GM21717 (cell line): Measurements from ENCODE around the gene SPINK1.
"Not testable (repeated sequence)": the region's sequence is repeated elsewhere in the genome, so short reads cannot be mapped to it uniquely, and the experiment has no call there.

Experiments used
- ATAC-seq: cut with Tn5 transposase; IDR thresholded peaks from one replicate; pipeline ENCODE4 v1.9.1; 2021; ENCODE audit warnings: mild to moderate bottlenecking, moderate library complexity; ENCODE audit not compliant: unreplicated experiment

The SPINK1 gene

GRCh38 chr5:147854894-147855773 lies 23.7 kb upstream of the SPINK1 start:
- no peak for ATAC-seq

- ATAC-seq, result no peak
These were observed 22.9 kb upstream of the SPINK1 start for GRCh38 chr5:147854331-147854730.

GRCh38 chr5:147853372-147853987 lies 22.0 kb upstream of the SPINK1 start:
- no peak for ATAC-seq

DNA sequence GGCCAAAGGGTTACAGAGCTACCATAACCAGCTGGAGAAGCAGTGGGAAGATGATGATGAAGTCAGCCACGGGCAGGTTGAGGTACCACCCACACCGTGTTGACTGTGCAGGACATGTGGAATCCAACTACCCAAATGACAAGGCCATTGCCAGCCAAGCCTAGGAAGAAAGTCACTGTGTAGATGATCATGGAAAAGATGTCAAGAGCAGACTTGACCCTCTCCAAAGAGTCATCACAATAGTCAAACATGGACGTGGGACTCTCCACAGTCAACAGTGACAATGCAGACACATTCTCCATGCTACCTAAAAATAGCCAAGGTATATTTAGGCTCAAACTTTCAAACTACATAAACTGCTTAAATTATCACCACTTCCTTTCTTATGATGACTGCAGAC lies 20.9 kb upstream of the SPINK1 start:
- ATAC-seq, result no peak

GRCh38 chr5:147851578-147851977 lies 20.1 kb upstream of the SPINK1 start:
- ATAC-seq, result no peak

GRCh38 chr5:147849226-147849625 lies 17.8 kb upstream of the SPINK1 start:
- ATAC-seq, result no peak

DNA sequence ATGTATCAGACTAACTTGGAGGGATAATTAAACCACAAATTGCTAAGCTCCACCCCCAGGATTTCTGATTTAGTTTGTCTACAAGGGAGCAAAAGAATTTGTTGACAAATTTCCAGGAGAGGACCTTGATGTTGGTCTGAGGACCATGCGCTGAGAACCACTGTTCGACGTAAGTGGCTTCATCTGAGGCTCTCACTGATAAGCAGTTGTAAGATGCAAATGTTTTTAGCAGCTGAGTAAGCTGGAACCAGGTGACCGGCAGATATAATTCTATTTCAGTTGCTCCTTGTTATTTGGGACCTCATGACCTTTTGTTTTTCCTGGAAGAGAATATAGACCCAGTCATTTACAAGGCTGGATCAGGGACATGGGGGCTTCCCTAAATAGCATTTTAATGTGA lies 14.1 kb upstream of the SPINK1 start:
- no peak for ATAC-seq

DNA sequence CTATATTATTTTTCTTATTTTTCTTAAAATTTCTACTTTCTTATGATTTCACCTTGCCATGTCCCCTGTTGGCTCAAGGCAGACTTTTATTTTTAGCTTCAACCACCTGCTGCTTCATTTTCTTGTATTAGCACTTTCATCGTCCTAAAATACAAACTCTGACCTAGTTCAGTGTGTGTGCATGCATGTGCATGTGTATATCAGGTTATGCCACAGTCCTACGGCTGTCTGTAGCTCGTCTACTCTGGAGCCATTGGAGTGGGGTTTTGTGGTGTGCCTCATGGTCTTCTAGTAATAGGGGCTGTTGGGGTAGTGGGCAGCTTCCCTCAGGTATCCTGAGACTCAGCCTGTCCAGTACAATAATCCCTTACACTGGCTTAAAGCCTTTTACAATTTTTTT lies 13.4 kb upstream of the SPINK1 start:
- ATAC-seq, result no peak

GRCh38 chr5:147842869-147843268 lies 11.4 kb upstream of the SPINK1 start:
- no peak for ATAC-seq

GRCh38 chr5:147836439-147836838 lies 5.0 kb upstream of the SPINK1 start:
- ATAC-seq, result no peak

- no peak for ATAC-seq
These were observed 3.9 kb upstream of the SPINK1 start for GRCh38 chr5:147835386-147835798.

DNA sequence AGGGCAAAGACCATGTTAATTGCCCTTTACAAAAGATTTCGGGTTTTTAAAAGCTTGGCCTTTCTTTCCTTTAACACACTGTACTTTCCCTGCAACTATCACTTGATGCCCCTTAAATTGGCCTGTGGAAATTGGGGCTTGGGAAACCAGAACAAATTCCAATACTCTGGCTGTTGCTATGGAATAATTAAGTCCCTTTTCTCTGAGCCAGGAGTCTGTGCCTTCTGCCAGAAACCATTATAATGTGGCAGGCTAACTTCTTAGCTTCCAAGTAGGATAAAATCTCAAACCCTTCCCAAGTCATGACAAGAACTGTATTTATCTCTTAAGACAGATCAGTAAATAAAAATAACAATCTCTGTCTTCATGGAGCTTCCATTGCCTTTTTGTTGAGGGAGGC lies 1.1 kb upstream of the SPINK1 start:
- no peak for ATAC-seq

DNA sequence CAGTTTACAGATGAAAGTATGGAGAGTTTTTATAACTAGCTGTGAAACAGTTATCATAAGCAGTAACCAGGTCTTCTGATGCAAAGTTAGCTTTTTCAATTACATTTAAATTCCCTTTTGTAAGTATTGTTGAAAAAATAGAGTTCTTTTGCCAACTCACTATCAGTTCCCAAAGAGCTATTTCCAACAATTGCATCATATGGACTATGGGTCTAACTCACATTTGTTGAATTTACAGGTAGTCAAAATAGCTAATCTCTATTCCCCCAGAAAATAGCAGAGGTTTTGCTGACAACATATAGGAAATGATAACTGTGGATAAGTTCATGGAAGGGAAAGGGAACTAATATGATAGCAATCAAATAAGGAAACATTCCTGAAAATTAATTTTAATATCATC lies 1.4 kb downstream of the SPINK1 start:
- no peak for ATAC-seq

DNA sequence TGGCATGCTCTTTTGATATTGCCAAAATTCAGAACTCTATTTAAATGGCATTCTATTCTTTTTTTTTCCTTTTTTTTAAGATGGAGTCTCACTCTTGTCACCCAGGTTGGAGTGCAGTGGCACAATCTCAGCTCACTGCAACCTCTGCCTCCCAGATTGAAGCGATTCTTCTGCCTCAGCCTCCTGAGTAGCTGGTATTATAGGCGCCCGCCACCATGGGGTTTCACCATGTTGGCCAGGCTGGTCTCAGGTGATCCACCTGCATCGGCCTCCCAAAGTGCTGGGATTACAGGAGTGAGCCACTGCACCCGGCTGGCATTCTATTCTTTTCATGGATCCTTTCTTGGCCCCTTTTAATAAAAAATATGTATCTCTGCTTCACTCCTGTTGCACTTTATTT lies 4.5 kb downstream of the SPINK1 start:
- ATAC-seq, result not testable (repeated sequence)

GRCh38 chr5:147826361-147826760 lies 5.1 kb downstream of the SPINK1 start:
- no peak for ATAC-seq

GRCh38 chr5:147822686-147823491 lies 8.6 kb downstream of the SPINK1 start:
- ATAC-seq, result peak; percentile 90

GRCh38 chr5:147822222-147822621 lies 9.2 kb downstream of the SPINK1 start:
- ATAC-seq, result not testable (repeated sequence)

DNA sequence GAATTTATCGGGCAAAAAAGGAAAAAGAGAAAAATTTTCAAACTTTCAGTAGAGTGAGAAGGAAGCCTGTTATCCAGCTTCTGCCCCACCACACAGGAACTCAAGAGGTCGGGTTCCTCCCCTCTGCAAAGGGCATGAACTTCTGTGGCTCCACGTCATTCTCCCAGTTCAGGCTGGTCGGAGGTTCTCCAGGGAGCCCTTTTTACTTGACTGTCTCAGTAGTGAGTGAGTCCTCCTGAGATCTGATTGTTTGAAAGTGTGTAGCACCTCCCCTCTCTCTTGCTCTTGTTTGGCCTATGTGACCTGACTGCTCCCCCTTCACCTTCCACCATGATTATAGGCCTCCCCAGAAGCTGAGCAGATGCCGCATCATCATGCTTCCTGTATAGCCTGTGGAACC lies 9.7 kb downstream of the SPINK1 start:
- ATAC-seq, result no peak

GRCh38 chr5:147819261-147819770 lies 12.2 kb downstream of the SPINK1 start:
- ATAC-seq, result no peak

DNA sequence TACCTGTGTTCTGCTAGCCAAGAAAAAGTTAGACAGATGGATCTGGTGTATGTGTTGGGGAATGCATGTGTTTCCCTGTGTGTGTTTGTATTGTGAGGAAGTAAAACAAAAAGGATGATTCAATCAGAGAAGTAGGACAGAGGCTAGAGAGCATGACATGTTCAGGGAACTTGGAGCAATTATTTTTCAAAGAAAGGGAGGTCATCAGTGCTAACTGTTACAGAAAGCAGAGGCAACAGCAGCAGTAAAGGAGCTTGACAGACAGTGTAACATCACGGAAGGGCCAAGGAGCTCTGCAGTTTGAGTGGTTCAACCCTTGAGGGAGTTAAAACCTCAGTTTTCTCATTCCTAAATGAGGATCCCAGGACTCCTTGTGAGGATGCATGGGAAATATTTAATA lies 13.2 kb downstream of the SPINK1 start:
- no peak for ATAC-seq

- no peak for ATAC-seq
These were observed 17.8 kb downstream of the SPINK1 start for GRCh38 chr5:147813696-147814095.
